ENCODE data around the gene BCR.

BCR gene

GRCh38 chr22:23154461-23154860 is 25.8 kb upstream of the BCR start:
- no peaks in the 10 kb centered on the region for H3K36me3 ChIP-seq (ENCODE audit: control insufficient read depth, insufficient read depth, low read length)
- no peaks in the 10 kb centered on the region for H3K27me3 ChIP-seq (ENCODE audit: control insufficient read depth, insufficient read depth, low read length)
- peaks cover 7% of the 10 kb centered on the region for H3K4me1 ChIP-seq (ENCODE audit: control insufficient read depth, insufficient read depth, low read length)
- H3K9ac ChIP-seq (ENCODE audit: low read length): no peak overlapping the region
- H3K4me3 ChIP-seq (ENCODE audit: low read length): no peak overlapping the region
- H3K9me3 ChIP-seq (ENCODE audit: control insufficient read depth, low read length): no peaks in the 10 kb centered on the region

- Histone ChIP-seq H3K9me3 (ENCODE audit: control insufficient read depth, low read length) (no peaks in the 10 kb centered on the region), H3K36me3 (ENCODE audit: control insufficient read depth, insufficient read depth, low read length) (no peaks in the 10 kb centered on the region), H3K9ac (ENCODE audit: low read length) (no peak overlapping the region), H3K4me1 (ENCODE audit: control insufficient read depth, insufficient read depth, low read length) (peaks cover 7% of the 10 kb centered on the region), H3K27me3 (ENCODE audit: control insufficient read depth, insufficient read depth, low read length) (no peaks in the 10 kb centered on the region), H3K4me3 (ENCODE audit: low read length) (no peak overlapping the region)
These were observed 25.2 kb upstream of the BCR start for GRCh38 chr22:23155143-23155542.

GRCh38 chr22:23155831-23156230 is 24.5 kb upstream of the BCR start:
- Histone ChIP-seq H3K9me3 (ENCODE audit: control insufficient read depth, low read length) (no peaks in the 10 kb centered on the region), H3K36me3 (ENCODE audit: control insufficient read depth, insufficient read depth, low read length) (no peaks in the 10 kb centered on the region), H3K4me3 (ENCODE audit: low read length) (no peak overlapping the region), H3K27me3 (ENCODE audit: control insufficient read depth, insufficient read depth, low read length) (no peaks in the 10 kb centered on the region), H3K9ac (ENCODE audit: low read length) (no peak overlapping the region), H3K4me1 (ENCODE audit: control insufficient read depth, insufficient read depth, low read length) (peaks cover 7% of the 10 kb centered on the region)

GRCh38 chr22:23156286-23156685 is 24.0 kb upstream of the BCR start:
- H3K4me1 ChIP-seq (ENCODE audit: control insufficient read depth, insufficient read depth, low read length): peaks cover 7% of the 10 kb centered on the region
- no peaks in the 10 kb centered on the region for H3K36me3 ChIP-seq (ENCODE audit: control insufficient read depth, insufficient read depth, low read length)
- H3K4me3 ChIP-seq (ENCODE audit: low read length): no peak overlapping the region
- H3K9ac ChIP-seq (ENCODE audit: low read length): no peak overlapping the region
- H3K27me3 ChIP-seq (ENCODE audit: control insufficient read depth, insufficient read depth, low read length): no peaks in the 10 kb centered on the region
- no peaks in the 10 kb centered on the region for H3K9me3 ChIP-seq (ENCODE audit: control insufficient read depth, low read length)

GRCh38 chr22:23157560-23158515 is 22.5 kb upstream of the BCR start:
- Histone ChIP-seq H3K27me3 (ENCODE audit: control insufficient read depth, insufficient read depth, low read length) (no peaks in the 10 kb centered on the region), H3K4me3 (ENCODE audit: low read length) (no peak overlapping the region), H3K9ac (ENCODE audit: low read length) (no peak overlapping the region), H3K36me3 (ENCODE audit: control insufficient read depth, insufficient read depth, low read length) (no peaks in the 10 kb centered on the region), H3K9me3 (ENCODE audit: control insufficient read depth, low read length) (no peaks in the 10 kb centered on the region), H3K4me1 (ENCODE audit: control insufficient read depth, insufficient read depth, low read length) (peaks cover 7% of the 10 kb centered on the region)

GRCh38 chr22:23158516-23159290 is 21.6 kb upstream of the BCR start:
- H3K4me1 ChIP-seq (ENCODE audit: control insufficient read depth, insufficient read depth, low read length): peaks cover 8% of the 10 kb centered on the region
- no peaks in the 10 kb centered on the region for H3K36me3 ChIP-seq (ENCODE audit: control insufficient read depth, insufficient read depth, low read length)
- no peaks in the 10 kb centered on the region for H3K27me3 ChIP-seq (ENCODE audit: control insufficient read depth, insufficient read depth, low read length)
- H3K9ac ChIP-seq (ENCODE audit: low read length): no peak overlapping the region
- no peaks in the 10 kb centered on the region for H3K9me3 ChIP-seq (ENCODE audit: control insufficient read depth, low read length)
- no peak overlapping the region for H3K4me3 ChIP-seq (ENCODE audit: low read length)

GRCh38 chr22:23159291-23159630 is 21.0 kb upstream of the BCR start:
- H3K4me3 ChIP-seq (ENCODE audit: low read length): no peak overlapping the region
- no peaks in the 10 kb centered on the region for H3K36me3 ChIP-seq (ENCODE audit: control insufficient read depth, insufficient read depth, low read length)
- H3K9me3 ChIP-seq (ENCODE audit: control insufficient read depth, low read length): no peaks in the 10 kb centered on the region
- no peaks in the 10 kb centered on the region for H3K27me3 ChIP-seq (ENCODE audit: control insufficient read depth, insufficient read depth, low read length)
- H3K4me1 ChIP-seq (ENCODE audit: control insufficient read depth, insufficient read depth, low read length): peaks cover 13% of the 10 kb centered on the region
- no peak overlapping the region for H3K9ac ChIP-seq (ENCODE audit: low read length)

- no peak overlapping the region for H3K9ac ChIP-seq (ENCODE audit: low read length)
- H3K4me3 ChIP-seq (ENCODE audit: low read length): no peak overlapping the region
- H3K4me1 ChIP-seq (ENCODE audit: control insufficient read depth, insufficient read depth, low read length): peaks cover 13% of the 10 kb centered on the region
- H3K36me3 ChIP-seq (ENCODE audit: control insufficient read depth, insufficient read depth, low read length): no peaks in the 10 kb centered on the region
- H3K9me3 ChIP-seq (ENCODE audit: control insufficient read depth, low read length): no peaks in the 10 kb centered on the region
- no peaks in the 10 kb centered on the region for H3K27me3 ChIP-seq (ENCODE audit: control insufficient read depth, insufficient read depth, low read length)
These were observed 19.3 kb upstream of the BCR start for GRCh38 chr22:23161029-23161428.

GRCh38 chr22:23161574-23161973 is 18.7 kb upstream of the BCR start:
- Histone ChIP-seq H3K9me3 (ENCODE audit: control insufficient read depth, low read length) (no peaks in the 10 kb centered on the region), H3K4me3 (ENCODE audit: low read length) (no peak overlapping the region), H3K9ac (ENCODE audit: low read length) (no peak overlapping the region), H3K4me1 (ENCODE audit: control insufficient read depth, insufficient read depth, low read length) (peaks cover 13% of the 10 kb centered on the region), H3K27me3 (ENCODE audit: control insufficient read depth, insufficient read depth, low read length) (no peaks in the 10 kb centered on the region), H3K36me3 (ENCODE audit: control insufficient read depth, insufficient read depth, low read length) (no peaks in the 10 kb centered on the region)

GRCh38 chr22:23163665-23164064 is 16.6 kb upstream of the BCR start:
- H3K4me1 ChIP-seq (ENCODE audit: control insufficient read depth, insufficient read depth, low read length): peaks cover 6% of the 10 kb centered on the region
- H3K27me3 ChIP-seq (ENCODE audit: control insufficient read depth, insufficient read depth, low read length): no peaks in the 10 kb centered on the region
- H3K36me3 ChIP-seq (ENCODE audit: control insufficient read depth, insufficient read depth, low read length): no peaks in the 10 kb centered on the region
- H3K4me3 ChIP-seq (ENCODE audit: low read length): no peak overlapping the region
- no peak overlapping the region for H3K9ac ChIP-seq (ENCODE audit: low read length)
- H3K9me3 ChIP-seq (ENCODE audit: control insufficient read depth, low read length): no peaks in the 10 kb centered on the region

GRCh38 chr22:23164091-23164490 is 16.2 kb upstream of the BCR start:
- Histone ChIP-seq H3K4me1 (ENCODE audit: control insufficient read depth, insufficient read depth, low read length) (peaks cover 6% of the 10 kb centered on the region), H3K4me3 (ENCODE audit: low read length) (no peak overlapping the region), H3K9ac (ENCODE audit: low read length) (no peak overlapping the region), H3K9me3 (ENCODE audit: control insufficient read depth, low read length) (no peaks in the 10 kb centered on the region), H3K27me3 (ENCODE audit: control insufficient read depth, insufficient read depth, low read length) (no peaks in the 10 kb centered on the region), H3K36me3 (ENCODE audit: control insufficient read depth, insufficient read depth, low read length) (no peaks in the 10 kb centered on the region)

GRCh38 chr22:23166042-23166831 is 14.1 kb upstream of the BCR start:
- no peaks in the 10 kb centered on the region for H3K9me3 ChIP-seq (ENCODE audit: control insufficient read depth, low read length)
- H3K4me1 ChIP-seq (ENCODE audit: control insufficient read depth, insufficient read depth, low read length): peaks cover 6% of the 10 kb centered on the region

More at GRCh38 chr22:23166042-23166831, 14.1 kb upstream of the BCR start:
- H3K36me3 ChIP-seq (ENCODE audit: control insufficient read depth, insufficient read depth, low read length): no peaks in the 10 kb centered on the region
- no peak overlapping the region for H3K4me3 ChIP-seq (ENCODE audit: low read length)
- no peaks in the 10 kb centered on the region for H3K27me3 ChIP-seq (ENCODE audit: control insufficient read depth, insufficient read depth, low read length)
- H3K9ac ChIP-seq (ENCODE audit: low read length): no peak overlapping the region
